ENCODE data around the gene SPATA46.

The SPATA46 gene

DNA sequence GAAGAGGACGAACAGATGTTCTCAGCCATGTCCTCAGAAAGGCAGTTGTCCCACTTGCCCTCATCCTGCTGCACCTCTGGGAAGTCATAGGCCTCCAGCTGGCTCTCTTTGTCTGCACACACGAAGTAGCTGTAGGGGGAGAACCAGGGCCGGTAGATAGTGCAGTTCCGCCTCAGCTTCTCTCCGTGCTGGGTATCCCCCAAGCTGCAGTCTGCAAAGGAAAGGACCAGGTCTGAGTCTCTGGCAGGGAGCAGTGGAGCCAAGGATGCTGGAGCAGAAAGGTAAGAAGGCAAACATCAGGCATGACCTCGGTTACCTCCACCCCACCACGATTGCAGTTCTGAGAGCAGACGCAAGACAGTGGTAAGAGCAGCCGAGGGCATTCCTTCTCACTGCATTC is 2.2 kb downstream of the SPATA46 start:
- DNase-seq (ENCODE audit: low read depth) = no peak

DNA sequence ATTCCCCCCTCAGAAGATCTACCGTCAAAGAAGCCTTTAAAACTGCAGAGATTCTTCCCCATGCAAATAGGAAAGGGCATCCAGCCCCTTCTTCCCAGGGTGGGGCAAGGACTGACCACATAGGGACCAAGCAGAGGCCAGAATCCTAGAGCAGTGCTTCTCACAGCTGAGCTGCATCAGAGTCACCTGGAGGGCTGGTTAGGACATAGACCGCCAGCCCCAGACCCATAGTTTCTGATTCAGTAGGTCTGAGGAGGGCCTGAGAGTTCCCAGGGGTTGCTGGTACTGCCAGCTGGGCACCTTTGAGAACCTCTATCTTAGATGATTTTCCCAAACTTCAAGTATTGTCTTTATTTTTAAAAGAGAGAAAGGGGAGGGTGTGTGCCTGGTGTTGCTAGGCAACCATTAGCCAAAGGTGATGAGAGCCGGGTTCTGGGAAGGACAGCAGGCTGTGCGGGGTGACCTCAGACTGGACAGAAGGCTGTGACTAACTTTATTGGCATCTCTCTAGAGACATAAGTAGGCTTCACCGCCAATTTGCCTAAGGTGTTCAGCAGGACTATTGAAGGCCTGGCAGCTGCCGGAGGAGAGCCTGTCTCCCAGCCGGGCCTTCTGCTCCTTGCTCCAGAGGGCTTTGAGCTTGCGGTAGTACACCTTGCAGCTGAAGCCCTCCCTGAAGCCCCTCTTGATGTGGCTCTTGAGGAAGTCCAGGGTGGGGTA is 3.0 kb downstream of the SPATA46 start:
- DNase-seq (ENCODE audit: low read depth) = peak; percentile 49

DNA sequence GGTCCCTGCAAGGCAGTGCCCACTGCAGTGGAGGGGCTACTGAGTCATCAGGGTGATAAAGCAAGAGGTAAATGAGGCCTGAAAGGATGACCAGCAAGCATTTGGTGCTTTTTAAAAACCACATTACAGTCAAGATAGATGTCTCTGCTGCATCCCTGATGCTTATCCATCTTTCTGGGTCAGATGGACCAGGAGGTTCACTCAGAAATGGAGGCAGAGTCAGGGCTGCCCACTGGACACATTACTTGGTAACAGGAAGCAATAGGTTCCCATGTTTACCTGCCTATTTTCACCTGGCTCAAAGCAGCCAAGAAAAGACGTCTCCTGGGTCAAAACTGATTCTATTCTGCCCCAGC is 3.6 kb downstream of the SPATA46 start:
- no peak for DNase-seq (ENCODE audit: low read depth)

DNA sequence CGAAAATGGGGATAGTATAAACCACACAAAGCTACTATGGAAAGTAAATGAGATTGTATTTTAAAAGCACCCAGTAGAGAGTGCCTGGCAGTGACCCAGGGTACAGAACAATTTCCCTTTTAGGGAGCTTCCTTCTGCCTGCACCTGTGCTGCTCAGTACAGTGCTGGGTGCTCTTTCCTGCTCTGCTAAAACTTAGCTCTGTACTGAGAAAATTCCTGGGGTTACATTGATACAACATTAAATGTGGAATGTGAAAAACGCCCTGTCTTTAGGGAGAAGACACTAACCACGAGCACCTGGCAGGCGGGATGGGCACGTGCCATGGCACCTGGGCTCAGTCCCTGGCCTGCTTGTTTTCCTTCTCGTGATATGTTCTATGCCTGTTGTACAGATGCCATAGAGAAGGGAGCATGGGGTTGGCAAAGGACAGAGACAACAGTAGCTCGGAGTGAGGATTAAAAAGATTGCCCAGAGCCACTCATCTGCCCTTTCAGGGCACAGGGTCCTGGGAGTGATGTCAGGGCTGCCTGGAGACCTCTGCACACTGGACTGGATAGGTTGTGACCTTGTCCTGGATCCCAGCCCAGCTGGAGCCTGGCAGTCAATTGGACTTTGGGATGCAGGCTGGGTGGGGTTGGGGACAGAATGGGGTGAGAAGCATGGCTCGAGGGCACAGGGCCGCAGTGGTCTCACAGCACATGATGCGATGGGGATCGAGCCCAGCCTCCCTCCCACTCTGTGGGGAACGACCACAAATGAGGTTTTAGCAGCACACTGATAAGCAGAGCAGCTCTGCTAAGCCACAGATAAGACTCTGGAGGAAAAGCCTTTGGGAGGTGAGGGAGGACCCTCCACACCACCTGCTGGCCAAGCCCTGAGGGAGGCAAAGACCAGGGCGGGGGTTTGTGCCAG is 4.2 kb downstream of the SPATA46 start:
- DNase-seq (ENCODE audit: low read depth) = peak; percentile 66

DNA sequence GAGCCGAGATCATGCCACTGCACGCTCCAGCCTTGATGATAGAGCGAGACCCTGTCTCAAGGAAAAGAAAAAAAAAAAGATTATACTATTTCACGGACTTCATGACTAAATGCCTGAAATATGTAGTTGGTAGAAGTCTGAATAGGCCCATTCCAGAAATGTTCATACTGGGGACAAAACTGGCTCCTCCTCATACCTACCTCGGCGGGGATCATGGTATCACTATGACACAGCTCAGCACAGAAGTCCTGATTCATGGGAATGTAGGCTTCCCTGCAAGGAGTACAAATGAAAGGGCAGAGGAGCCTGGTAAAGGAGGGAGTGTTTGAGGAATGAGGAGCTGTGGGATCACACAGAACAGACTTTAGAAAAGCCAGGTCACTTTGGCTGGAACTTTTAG is 5.0 kb downstream of the SPATA46 start:
- DNase-seq (ENCODE audit: low read depth) = peak; percentile 40

DNA sequence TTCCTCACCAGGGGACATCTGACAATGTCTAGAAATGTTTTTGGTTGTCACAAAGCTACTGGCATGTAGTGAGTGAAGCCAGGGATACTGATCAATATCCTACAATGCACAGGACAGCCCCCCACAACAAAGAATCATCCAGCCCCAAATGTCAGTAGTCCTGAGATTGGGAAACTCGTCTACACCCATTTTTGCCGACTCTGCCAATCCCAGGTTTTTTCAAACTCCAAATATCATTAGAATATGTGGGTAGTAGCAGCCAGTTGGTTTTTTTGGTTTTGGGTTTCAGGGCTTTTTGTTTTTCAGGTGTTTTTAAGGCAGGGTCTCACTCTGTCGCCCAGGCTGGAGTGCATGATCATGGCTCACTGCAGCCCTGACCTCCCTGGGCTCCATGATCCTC is 5.9 kb downstream of the SPATA46 start:
- DNase-seq (ENCODE audit: low read depth) = no peak

DNA sequence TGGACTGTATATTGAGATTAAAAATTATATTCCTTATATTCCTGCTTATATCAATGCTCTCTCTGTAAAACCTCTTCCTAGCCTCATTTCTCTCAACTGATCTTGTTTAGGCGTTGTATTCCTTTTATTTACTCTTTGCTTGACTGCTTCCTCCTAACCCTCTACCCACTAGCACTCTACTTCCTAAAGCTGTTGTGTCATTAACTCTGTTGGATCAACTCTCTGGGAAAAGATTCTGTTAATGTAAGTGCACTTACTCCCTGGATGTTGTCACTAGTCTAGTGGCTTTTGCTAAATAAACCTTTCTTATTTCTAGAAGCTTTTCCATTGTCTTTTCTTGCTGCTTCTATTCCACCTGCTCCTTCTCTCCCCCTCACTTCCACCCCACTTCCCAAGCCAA is 6.5 kb downstream of the SPATA46 start:
- DNase-seq (ENCODE audit: low read depth) = no peak

DNA sequence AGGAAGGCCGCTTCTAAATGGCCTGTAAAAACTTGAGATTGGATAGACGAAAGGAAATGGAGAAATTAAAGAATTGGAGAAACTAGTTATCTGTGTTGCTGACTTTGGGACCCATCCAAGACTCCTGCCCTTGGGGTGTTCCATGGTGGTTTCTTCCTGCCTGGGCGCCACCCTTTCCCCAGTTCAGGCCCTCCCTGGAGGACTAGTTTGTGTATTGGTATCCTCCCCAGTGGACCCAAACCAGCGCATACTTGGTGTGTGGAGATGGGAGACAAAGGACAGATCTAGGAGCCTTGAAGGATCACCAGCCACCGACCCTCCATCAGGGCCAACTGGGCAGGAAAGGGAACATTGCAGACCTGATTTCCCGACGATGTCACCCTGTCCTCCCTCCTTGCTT is 7.1 kb downstream of the SPATA46 start:
- DNase-seq (ENCODE audit: low read depth) = no peak

DNA sequence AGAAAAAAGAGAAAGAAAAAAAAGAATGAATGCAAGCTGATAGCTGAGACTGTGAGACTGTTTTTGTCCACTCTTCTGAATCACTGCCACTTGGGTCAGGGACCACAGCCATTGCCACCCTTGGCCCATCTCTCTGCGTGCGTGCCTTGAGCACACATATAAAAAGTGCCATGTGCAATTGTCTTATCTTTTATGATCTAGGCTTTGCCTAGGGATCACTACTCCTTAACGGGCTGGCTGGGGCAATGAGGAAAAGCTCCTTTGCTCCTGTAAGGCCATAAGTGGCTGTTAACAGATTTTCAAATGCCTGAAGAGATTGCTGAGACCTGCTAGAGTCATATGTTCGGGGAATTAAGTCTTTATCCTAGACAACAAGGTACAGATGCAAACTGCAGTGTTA is 8.2 kb downstream of the SPATA46 start:
- DNase-seq (ENCODE audit: low read depth) = no peak

DNA sequence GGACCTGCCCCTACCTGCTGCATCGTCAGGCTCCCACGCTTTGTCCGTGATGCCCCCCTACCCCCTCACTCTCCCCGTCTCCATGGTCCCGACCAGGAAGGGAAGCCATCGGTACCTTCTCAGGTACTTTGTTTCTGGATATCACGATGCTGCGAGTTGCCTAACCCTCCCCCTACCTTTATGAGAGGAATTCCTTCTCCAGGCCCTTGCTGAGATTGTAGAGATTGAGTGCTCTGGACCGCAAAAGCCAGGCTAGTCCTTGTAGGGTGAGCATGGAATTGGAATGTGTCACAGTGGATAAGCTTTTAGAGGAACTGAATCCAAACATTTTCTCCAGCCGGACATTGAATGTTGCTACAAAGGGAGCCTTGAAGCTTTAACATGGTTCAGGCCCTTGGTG is 8.9 kb downstream of the SPATA46 start:
- no peak for DNase-seq (ENCODE audit: low read depth)

DNA sequence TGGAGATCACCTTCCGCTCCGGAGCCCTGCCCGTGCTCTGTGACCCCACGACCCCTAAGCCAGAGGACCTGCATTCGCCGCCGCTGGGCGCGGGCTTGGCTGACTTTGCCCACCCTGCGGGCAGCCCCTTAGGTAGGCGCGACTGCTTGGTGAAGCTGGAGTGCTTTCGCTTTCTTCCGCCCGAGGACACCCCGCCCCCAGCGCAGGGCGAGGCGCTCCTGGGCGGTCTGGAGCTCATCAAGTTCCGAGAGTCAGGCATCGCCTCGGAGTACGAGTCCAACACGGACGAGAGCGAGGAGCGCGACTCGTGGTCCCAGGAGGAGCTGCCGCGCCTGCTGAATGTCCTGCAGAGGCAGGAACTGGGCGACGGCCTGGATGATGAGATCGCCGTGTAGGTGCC is 9.6 kb downstream of the SPATA46 start:
- DNase-seq (ENCODE audit: low read depth) = peak; percentile 34

DNA sequence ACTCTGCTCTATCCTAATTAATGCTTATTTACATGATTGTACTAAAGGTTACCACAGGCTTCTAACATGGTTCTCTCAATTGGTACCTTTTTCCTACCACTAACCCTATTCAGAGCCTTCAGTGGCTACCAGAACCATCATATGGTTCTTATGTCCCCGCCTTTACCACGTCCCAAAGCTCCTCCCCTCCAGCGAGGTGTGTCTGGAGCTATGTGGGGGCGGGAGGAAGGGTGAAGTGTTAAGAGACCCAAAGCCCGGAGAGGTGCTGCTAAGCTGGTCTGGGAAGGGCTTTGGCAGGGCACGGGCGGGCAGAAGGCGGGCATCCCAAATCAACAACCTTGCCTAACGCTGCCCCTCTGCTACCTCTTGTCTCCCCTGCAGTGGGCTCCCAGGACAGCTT is 10.0 kb downstream of the SPATA46 start:
- DNase-seq (ENCODE audit: low read depth) = no peak

DNA sequence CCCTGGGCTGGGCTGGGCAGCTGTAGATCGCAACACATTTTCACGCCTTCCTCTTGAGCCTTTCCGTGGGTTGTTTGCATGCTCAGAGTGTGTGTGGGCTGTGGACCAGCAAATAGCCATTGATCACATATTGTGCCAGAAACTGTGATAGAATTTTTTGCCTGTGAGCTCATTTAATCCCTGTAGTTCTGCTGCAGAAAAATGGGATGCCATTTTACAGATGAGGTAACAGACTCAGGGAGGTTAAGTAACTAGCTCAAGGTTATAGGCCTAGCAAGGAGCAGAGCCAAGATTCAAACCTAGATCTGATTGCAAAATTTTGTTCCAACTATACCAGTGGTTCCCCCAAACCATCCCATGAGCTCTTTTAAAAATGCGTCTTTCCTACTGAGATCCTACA is 10.5 kb downstream of the SPATA46 start:
- DNase-seq (ENCODE audit: low read depth) = peak; percentile 72

DNA sequence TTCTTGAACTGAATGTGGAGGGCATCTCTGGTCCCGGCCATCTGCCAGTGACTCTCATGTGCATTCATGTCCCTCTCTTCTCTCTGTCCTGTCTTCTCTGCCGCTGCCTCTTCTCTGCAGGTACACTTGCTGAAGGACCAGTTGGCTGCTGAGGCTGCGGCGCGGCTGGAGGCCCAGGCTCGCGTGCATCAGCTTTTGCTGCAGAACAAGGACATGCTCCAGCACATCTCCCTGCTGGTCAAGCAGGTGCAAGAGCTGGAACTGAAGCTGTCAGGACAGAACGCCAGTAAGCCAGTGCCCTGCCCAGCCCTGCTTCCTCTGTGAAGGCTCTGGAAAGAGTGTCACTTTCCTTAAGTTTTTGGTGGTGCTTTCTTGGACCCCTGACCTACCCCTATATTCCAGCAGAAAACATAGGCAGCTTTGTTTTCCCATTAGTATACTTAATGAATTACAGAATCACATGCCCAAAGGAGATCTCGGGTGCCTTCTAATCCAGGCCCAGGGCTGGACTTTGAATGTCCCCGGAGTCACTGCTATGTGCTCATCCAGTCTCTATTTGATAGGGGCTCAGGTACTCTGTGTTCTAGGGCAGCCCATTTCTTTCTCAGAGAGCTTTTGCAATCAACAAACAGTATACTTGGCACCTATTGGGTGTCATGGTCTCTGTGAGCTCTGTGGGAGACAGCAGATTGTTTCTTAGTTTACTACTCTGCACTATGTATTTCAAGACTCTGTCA is 11.2 kb downstream of the SPATA46 start:
- DNase-seq (ENCODE audit: low read depth) = no peak

DNA sequence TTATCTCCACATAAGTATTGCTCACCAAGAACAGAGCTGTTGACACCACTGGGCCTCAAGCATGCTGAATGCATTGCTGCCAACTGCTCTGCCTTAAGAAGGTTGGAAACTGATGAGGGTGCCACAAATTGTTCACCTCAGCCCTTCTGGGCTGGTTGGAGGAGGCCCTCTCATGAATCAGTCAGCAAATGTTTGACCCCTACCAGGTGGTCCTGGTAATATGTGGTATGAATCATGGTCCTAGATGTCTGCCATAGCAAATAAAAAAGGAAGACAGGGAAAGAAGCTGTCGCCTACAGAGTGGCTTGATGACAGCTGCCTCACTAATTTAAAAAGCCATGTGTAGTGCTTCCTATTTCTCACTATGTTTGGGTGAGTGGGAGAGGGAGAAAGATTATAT is 12.2 kb downstream of the SPATA46 start:
- peak; percentile 33 for DNase-seq (ENCODE audit: low read depth)

DNA sequence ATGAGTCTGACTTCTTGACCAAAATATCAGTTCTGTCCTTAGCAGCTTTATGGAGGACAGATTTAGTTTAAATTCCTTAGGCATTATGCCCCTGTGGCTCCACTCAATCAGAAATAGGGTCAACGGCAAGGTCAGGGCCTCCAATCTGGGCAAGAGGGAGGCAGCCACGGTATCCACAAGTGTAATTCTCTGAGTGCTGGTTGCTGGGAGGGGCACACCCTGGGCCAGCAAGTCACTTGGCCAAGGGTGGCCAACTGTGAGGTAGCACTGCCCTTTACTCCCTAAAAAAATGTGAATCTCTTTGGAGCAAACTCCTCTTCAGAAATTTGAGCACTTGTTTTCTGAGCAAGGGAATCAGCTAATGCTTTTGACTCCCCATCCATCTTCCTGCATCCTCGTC is 12.8 kb downstream of the SPATA46 start:
- DNase-seq (ENCODE audit: low read depth) = no peak

DNA sequence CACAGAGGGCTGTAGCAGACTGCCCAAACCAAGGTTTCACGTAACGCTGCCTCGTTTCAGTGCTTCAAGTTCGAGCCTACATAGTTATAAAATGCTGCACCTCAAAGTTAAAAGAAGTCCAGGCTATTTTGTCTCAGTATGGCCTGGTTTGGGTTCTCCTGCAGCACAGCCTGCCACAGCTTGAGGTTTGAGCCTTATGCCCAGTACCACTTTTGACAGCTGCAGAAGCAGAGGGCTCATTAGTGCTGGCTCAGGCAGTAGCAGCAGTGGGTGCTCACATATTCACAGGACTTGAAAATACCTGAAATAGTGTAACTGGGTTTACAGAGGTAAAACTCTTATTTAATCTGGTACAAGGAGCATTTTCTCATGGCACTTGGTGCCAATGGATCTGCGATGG is 15.3 kb downstream of the SPATA46 start:
- DNase-seq (ENCODE audit: low read depth) = no peak

DNA sequence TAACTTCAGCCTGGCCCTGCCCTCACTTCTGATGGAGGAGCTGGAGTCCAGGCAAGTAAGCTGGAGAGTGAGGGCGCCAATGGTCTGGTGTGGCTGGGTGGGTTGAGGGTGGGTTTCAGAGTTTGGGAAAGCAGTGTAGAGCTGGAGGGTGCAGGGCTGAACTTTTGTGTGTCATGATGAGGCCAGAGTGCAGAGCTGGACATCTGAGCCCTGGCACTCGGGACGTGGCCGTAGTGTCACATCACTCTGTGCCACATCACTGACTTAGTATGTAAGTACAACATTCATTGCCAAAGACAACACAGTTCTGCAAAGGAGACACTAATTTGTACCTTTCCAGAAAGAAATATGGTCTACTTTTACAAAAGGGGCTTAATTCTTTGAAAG is 15.8 kb downstream of the SPATA46 start:
- no peak for DNase-seq (ENCODE audit: low read depth)

DNA sequence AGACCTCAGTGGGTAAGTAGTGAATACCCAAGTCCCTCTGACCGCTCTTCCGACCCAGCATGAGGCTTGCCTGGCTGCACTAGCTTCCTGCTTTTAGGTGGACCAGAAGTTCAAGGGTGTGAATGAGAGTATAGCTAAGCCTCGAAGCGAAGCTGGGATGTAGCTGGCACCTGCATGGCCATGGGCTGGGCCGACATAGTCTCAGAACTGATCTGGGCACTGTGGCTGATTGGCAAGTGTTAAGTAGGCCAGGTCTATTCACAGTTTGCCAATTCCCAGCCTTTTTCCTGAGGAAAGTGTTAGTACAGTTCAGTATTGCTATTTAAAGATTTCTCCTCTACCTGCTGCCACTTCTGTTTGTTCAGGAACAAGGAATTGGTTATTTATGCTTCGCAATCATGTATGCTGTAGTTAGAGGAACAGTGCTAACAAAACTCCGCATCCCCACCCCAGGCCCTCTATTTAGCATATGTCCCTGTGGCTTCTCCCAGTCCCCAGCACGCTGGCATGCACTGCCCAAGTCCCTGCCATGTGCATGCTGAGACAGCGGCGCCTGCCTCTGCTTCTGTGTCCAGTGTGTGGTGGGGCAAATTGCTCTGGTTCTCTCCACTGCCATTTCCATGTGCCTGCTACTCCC is 16.3 kb downstream of the SPATA46 start:
- no peak for DNase-seq (ENCODE audit: low read depth)

DNA sequence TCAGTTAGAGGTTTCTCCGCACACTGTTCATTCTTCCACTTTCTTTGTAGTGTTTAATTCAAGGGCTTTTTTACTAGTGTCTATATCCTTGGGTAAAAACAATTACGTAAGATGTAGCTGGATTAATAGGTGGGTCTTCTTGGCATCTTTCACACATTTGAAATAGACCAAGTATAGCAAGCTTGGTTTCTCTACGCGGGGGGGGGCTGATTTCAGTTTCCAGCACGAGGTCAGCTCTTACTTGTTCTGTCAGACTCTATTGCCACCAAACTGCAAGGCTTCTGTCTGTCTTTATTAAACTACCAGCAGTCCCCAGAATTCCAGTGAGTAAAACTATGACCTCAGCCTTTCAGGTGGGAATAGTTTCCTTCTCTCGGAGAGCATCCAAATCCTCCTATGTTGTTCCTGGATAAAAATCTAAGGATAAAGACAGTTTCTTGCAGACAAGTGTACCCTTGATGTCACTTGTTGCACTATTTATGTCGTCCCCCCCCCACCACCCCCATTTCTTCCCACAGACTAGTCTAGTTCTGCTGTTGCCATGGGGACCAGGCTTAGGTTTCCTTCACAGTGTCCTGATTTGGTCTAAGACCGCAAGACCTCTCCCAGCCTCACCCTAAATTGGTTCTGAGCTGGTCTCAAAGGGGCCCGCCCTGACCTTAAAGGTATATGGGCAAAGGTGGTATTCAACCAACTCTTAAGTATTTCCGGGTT is 17.0 kb downstream of the SPATA46 start:
- no peak for DNase-seq (ENCODE audit: low read depth)

DNA sequence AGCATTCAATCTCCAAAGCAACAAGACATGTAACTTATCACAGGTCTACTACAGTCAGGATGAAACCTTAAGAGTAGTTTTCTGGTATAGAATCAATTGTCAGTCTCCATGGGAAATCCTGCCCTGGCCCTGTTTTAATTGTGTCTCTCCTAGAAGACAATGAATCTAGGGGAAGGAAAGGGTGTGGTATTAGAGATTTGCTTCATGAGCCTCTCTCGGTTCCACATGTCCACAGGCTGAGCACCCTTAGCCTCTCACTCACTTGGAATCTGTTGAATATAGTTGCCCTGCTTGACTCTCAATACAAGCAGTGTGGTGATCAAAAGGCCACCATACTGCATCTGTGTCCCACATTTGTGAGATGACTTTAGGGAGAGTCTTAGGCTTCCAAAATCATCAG is 17.7 kb downstream of the SPATA46 start:
- DNase-seq (ENCODE audit: low read depth) = no peak
